NCI-H460 (cell line): ENCODE data around the gene TMEM255B. TPM values are rescaled to one million over a fixed set of nuclear protein-coding genes. Genes with fewer than 3 reads are reported as not detected.

Source experiments
- DNase-seq: peaks from one replicate; pipeline ENCODE4 v3.0.0-alpha.2; 2016; ENCODE audit warnings: low read depth; ENCODE audit errors: extremely low read depth
- total RNA-seq: library from RNA; depleted of rRNA; stranded (reverse); fragments of >200 nt; shearing (Covaris generic); gene quantifications from 2 replicates; pipeline ENCODE4 v1.2.3, GENCODE V29; 2014

TMEM255B gene
- total RNA-seq, 1 experiment from 2014 or later = 0.02 TPM

DNA sequence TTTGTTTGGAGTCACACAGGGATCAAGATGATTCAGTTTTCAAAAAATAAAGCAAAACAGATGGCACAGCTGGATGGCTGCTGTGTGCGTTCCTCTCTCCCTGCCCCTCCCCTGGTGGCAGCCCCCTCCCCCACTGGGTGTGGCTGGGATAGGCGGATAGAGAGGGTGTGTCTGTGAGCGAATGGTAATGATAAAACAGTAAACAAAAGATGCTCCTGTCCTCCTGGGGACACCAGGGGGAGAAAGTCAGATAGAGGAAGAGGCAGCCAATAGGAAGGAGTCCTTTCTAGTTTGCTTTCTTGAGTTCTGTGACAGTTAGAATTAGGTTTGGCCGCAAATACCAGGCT lies 6.5 kb downstream of the TMEM255B start:
- DNase-seq = no peak

DNA sequence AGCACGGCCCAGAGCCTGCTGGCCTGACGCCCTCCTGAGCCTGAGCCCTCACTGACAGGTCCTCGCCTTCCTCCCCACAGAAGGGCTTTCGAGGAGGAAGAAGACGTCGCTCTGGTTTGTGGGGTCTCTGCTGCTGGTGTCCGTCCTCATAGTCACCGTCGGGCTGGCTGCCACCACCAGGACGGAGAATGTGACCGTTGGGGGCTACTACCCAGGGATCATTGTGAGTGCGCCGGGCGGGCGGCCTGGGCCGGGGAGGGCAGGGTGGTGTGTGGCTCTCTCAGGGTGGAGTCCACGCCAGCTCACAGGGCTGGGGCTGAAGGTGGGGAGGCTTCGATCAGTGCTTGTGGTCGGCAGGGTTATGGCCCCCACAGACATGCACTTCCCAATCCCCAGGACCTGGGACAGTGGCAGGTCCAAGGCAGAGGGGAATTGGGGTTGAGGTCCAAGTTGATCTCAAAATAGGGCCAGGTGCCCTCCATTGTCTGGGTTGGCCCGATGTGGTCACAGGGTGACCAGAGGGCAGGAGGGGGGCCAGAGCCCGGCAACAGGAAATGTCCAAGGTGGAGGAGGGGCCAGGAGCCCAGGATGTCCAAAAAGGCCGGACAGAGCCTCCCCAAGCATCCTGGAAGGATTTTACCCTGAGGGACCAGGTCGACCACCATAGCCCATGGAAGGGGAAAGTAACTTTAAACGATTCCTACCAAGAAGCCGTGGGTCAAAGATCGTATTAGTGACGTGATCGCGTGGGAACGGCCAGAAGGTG lies 7.2 kb downstream of the TMEM255B start:
- no peak for DNase-seq

DNA sequence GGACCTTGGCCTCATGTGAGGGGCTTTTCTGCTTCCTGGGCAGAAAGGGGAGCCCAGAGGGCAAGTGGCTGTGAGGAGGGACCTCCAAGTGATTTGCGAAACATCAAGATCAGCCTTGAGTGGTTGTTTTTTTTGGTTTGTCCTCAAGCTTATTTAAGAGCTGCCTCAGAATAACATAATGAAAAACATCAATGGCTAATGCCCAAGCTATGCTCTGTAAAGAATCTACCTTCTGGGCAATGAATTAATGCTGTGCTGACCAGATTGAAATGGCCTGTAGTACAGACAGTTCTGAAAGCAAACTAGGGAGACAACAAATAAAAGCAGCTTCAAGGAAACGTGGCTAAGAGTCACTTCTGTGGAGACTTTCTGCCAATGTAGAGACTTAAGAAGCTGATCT lies 8.3 kb downstream of the TMEM255B start:
- no peak for DNase-seq

DNA sequence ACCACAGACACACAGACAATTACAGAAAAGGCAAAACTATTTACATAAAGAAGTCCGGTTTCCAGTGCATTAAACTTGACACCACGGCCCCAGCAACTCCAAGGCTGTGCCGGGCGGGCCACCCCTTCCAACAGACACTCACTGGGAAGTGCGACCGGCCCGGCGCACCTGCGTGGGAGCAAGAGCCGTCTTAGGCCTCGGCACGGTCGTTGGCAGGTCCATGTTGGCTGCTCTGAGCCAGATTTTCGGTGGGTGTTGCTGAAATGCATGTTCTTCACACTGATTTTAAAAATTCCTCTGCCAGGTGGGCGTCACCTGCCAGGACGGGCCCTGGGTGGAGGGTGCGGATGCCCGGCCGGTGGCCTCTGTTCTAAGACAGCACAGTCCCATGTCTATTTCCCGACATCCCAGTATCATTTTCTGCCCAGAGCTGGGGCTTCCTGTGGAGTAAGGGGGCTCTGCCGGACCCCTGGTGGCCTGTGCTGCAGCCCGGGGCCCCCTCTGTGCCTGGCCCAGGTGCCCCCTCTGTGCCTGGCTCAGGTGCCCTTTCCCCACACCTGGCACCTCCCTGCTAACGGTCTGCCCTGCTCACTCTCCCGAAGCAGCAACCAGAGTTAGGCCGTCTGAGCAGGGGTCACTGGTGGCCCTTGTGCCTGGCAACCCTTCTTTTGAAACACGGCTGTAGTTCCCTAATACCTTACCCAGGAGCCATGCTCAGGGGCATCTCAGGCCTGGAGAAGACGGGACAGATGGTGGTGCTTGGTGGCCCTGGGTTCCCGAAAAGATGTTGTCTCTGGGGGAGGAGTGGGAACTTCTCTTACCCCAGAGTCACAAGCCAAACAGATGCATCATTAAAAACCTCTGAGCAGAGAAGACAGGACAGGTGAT lies 9.2 kb downstream of the TMEM255B start:
- DNase-seq = no peak

DNA sequence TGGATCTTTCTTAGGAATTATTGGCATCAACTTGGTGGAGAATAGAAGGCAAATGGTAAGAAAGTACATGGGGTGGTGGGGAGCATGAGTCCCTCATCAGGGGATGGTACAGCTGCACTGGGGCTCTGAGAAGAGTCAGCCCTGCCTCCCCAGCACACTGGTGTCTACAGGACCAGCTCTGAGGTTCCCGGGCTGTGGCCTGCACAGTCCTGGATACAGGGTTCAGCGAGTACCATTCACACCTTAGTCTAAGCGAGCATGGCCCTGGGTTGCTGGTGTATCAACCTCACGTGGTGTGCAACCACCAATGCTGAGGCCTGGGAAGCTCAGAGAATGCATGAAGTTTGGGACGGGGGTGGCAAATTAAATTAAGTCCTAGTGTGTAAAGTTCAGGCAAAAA lies 10.1 kb downstream of the TMEM255B start:
- DNase-seq = no peak

DNA sequence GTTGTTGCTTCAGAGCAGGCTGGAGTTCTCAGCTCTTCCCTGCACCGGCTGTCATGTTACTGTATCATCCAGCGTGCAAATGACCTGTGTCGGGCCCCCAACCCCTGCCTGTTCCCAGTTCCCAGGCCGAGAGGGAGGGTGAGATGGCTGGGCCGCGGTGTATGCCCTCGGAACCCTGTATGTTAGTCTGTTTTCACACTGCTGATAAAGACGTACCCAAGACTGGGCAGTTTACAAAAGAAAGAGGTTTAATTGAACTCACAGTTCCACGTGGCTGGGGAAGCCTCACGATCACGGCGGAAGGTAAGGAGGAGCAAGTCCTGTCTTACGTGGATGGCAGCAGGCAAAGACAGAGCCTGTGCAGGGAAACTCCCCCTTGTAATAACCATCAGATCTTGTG lies 10.9 kb downstream of the TMEM255B start:
- DNase-seq = no peak

DNA sequence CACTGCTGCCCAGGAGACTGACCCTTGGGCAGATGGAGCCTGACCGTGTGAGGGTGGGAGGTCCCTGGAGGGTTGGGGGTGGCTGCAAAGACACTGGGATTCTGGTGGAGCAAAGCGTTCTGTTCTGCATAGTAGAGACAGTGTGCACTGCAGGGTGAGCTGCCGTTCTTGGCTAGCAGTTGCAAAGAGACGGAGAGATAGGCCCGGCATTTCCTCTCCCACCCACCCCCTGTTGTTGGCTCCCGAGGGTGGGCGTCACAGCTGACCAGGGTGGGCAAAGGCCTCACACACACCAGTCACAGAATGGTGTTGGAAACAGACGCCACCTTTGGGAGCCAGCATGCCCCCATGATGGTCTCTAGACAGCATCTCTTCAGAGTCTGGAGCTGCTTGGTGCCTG lies 11.4 kb downstream of the TMEM255B start:
- DNase-seq = no peak

DNA sequence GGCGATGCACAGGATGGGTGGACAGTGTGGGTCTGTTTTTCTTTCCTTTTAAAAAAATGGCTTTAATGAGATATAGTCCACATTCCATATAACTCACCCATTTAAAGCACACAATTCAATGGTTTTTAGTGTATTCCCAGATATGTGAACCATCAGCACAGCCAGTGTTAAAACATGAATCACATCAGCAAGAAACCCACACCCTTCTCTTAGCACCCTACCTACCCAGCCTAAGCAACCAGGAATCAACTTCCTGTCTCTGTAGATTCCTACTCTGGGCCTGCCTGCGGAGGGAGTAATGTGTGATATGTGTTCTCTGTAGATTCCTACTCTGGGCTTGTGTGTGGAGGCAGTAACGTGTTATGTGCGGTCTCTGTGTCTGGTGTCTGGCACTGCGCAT lies 11.9 kb downstream of the TMEM255B start:
- no peak for DNase-seq

DNA sequence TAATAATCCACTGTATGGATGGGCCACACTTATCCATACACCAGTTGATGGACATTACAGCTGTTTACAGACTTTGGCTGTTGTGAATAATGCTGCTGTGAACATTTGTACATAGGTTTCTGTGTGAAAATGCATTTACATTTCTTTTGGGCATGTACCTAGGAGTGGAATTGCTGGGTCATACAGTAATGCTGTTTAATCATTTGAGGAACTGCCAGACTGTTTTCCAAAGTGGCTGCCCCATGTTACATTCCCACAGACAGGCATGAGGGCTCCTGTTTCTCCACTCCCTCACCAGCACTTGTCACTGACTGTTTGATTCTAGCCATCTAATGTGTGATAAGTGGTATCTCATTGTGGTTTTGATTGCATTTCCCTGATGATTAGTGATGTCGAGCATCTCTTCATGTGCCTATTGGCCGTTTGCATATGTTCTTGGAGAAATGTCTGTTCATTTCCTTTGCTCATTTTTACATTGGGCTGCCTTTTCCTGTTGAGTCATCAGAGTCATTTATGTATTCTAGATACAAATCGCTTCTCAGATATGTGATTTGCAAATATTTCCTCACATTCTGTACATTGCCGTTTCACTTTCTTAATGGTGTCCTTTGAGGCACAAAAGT lies 12.8 kb downstream of the TMEM255B start:
- DNase-seq = no peak

DNA sequence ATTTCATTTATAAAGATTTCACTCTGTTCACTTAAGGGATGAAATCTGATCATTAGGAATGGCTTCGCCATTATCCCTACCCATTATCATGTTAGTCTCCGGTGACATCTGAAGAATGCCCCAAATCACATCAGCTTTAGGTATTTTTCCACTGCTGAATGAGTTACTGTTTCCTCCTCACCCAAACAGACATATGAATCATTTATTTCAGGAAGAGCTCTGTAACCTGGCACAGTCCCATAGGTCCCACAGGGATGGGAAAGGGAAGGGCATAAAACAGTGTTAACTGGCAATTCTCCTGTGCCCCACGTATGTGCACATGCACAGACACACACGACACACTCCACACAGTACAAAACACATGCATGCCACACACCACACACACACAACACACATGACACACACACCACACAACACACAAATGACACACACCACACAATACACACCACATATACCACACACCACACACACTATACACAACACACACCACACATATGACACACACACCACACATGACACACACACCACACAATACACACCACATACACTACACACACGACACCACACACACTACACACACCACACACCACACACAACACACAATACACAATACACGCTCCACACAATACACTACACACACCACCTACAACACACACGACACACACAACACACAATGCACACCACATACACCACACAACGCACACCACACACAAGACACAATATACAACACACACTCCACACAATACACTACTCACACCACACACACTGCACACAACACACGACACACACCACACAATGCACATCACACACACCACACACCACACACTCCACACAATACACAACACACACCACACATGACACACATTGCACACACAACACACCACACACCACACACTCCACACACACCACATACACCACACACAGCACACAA lies 15.4 kb downstream of the TMEM255B start:
- DNase-seq = no peak

DNA sequence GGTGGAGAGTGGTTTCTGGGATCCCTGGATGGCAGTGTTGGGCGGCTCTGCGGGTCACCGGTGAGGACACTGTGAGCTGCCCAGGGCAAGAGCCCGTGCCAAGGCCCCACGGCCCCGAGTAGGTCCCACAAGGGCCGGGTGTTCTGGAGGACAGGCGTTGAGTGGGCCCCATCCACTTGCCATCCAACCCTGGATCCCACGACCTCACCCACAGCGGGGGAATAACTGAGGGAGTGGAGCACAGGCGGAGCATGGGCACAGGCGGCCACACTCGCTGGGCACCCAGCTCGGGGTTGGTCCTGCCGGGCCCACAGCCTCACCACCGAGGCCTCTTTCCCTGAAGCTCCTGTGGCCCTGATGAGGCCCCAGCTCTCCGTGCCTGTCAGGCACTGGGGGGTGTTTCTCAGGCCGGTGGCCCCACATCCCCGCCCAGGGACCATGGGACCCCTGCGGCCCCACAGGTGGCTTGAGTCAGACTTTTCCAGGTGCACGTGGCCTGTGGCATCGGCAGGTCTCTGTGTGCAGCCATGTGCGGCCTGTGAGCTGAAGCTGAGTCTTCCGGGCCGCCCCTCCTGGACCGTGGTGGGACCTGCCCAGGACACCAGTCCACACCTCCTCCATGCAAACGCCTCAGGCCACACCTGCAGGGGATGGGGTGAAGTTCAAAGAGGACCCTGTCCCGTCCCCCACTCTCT lies 16.6 kb downstream of the TMEM255B start:
- no peak for DNase-seq

DNA sequence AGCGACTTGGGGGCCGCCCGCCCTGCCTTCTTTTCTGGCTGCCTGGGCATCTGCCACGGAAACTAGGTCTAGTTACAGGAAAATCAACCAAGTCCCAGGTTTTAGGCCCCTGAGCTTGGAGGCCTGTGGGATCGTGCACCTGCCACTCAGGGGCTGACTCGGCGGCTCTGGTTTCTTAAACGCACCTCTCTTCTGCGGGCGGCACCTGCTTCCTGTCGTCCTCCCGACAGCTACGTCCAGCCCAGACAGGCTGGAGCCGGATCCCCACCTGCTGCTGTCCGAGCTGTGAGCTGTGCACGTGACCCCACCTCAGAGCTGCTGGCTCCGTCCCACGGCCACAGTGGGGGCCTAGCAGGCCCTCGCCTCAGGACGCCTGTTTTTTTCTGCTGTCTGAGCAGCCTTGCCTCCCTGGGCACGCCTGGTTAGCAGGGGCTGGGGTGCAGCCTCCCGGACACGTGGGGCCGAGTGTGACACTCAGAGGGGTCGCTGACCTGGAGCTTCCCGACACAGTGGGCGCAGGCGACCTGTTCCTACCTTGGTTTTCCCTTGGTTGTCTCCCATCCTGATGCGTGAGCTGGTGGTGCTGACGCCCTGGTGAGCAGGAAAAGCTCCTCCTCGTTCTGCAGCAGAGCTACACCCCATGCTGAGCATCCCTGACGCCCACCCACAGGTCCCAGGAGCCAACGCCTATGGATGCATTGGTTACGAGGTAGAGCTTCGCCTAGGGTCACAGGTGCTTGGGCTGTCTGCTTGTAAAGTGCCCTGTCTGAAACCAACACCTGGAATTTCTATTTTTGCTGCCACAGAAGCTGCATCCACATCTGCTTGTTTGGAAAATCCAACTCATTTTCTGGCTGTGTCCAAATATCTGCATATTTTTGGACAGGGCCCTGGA lies 17.5 kb downstream of the TMEM255B start:
- no peak for DNase-seq

DNA sequence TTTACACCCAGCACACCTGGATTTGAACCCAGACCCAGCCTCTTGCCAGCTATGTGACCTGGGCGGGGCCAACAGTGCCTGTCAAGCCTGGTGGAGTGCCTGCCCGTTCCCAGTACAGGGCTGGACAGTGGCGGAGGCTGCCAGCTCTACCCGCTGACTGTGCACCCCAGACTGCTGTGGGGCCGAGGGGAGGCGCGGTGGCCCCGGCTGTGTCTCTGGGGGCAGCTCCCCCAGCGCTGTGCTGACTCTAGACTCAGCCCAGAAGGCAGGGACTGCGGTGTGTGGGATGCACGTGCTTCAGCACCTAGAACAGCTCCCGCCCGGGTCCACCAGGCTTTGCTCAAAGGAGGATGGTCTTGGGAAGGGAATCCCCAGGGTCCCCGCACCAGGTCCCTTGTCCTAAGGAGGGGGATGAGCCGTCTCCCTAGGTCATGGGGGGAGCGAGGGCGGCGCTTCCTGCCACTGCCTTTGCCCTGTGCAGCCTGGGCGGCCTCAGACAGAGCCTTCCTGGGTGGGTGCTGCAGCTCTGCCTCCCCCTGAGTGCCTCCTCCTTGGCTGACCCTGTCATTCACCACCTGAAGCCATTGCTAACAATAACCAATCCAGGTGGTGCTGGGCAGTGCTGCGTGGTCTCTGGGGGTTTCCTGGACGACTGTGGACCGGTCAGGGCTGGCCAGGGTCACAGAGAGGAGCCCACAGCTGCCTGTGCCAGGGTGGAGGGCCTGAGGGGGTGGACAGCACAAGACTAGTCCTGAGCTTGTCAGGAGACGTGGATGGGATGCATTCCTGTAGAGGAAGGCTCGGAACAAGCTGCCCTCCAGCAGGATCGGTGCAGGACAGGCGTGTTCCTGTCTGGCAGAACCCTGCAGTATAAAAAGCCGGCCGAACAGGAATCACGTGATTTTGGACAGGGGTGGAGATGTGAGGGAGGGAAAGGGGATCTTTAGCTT lies 18.6 kb downstream of the TMEM255B start:
- DNase-seq = no peak

DNA sequence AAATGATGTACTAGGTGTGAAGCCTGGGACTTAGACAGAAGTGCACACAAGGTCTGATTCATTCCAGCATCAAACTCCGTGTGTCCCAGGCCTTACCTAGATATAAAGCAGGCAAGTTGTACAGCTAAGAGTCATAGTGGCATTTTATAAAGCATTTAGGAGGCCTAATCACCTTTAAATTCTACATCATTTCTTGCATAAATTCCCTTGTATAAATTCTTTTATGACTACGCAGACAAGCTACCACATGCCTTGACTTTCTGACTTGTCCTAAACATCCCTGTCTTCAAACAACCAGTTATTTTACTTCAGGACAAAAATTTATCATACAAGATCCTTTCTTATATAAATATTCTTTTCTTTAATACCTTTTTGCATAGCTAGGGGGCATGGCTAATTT lies 22.5 kb downstream of the TMEM255B start:
- no peak for DNase-seq

DNA sequence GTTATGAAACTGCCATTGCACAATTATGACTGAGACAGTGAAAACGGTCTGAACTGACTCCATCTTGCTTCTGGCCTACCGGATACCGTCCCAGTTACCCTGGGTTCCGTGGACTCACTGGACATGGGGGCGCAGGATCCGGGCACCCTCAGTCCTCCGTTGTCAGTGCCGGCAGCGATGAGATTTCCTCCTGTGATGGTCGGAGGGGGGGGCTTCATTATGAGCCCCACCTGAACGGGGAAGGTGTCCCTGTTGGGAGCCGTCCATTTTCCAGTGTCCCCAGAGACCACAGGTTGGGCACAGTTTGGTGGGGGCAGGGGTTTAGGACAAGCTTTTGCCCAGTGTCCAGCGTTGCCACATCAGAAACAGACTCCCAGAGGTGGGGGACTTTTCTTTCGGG lies 23.4 kb downstream of the TMEM255B start:
- no peak for DNase-seq

DNA sequence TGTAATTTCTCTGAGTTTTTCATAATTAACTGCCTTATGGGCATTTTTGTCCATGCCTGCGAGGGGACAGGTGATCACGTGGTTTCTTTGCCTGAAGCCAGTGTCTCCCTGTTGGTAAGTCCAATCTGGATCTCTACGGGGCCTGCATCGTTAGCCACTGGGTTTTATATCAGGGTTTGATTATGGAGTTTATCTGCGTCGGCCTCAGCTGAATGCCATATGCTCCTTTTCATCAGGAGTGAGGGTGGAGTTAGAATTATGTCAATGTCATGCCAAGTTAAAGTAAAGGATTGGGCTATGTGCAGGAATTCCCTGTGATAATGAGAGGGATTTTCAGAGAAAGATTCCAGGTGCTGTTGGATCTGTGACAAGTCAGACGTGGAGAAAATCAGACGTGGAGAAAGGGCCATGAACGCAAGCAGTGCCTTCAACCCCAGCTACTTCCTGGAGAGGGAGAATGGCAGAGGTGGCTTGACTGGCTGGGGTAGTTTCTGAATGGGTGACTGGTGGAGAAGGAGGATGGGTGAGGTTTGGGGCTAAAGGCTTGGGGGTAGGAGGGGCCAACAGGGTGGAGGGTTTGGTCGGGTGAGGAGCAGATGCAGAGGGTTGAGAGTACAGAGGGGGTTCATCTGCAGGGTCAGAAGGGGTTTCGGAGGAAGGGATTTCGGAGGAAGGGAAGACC lies 24.3 kb downstream of the TMEM255B start:
- no peak for DNase-seq

DNA sequence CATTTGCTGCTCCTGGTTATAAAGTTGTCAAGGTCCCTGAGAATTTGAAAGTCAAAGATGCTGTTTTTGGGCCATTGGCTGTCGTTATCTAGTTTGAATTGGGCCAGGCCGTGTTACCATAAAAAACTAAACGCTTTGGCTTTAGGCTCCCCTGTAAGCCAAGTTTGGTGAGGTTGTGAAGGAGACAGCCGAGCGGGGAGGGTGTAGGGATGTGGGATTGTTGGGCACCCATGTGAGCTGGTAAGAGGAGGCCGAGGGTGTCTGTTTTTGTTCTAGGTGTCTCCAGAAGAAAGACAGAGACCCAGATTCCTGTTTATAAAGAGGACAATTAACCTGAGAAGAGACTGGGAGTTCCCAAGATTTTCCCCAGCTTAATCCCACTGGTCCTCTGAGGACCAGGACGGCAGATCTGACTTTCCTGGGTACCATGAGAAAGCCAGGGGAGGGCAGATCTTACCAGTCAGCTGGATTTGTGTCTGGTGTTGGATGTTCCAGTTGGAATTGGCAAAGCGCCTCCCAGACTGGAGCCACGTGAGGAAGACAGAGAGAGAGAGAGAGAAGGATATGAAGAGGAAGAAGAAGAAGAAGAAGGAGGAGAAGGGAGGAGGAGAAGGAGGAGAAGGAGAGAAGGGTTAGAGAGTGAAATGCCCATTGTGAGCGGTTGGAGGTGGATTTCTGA lies 25.1 kb downstream of the TMEM255B start:
- no peak for DNase-seq
